ENCODE measurements around the gene ANKRD33B.

ANKRD33B gene

DNA sequence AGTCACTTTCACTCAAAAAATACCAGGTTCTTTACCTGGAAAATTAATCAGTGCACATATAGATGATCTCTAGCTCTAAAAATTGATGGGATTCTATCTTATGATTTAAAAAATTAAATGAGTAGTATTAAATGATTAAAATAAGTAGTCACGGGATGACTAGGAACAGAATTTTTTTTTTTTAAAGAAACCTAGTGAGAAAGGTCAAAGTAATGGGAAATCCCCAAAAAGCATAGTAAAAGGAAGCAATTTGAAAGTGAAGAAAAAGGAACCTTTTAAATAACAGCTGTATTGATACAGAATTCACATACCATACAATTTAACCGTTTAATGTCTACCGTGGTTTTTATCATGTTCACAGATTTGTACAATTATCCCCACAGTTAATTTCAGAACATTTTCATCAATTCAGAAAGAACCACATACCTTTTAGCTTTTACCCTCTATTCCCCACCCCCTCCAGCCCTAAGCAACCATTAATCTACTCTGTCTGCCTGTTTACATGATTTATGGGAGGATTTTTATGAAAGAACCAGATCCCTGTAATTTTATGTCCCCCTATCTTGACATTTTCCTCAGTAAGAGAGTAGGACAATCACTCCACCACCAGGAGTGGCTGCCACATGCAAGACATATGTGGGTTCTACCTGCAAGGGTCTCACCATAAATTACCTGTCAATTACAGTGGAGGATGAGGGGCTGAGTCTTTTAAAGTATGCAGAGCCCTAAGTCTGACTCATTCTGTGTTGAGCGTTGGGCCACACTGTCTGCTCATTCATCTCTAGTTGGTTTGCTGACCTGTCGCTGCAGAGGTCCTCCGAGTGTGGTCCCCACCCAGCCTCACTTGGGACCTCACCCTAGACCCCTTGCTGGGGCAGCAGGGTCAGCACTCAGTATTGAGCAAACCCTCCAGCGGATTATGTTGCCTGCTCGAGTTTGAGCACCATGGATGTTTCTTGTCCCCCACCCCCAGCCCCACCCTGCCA lies 16.0 kb downstream of the ANKRD33B start:
- no peak for DNase-seq

DNA sequence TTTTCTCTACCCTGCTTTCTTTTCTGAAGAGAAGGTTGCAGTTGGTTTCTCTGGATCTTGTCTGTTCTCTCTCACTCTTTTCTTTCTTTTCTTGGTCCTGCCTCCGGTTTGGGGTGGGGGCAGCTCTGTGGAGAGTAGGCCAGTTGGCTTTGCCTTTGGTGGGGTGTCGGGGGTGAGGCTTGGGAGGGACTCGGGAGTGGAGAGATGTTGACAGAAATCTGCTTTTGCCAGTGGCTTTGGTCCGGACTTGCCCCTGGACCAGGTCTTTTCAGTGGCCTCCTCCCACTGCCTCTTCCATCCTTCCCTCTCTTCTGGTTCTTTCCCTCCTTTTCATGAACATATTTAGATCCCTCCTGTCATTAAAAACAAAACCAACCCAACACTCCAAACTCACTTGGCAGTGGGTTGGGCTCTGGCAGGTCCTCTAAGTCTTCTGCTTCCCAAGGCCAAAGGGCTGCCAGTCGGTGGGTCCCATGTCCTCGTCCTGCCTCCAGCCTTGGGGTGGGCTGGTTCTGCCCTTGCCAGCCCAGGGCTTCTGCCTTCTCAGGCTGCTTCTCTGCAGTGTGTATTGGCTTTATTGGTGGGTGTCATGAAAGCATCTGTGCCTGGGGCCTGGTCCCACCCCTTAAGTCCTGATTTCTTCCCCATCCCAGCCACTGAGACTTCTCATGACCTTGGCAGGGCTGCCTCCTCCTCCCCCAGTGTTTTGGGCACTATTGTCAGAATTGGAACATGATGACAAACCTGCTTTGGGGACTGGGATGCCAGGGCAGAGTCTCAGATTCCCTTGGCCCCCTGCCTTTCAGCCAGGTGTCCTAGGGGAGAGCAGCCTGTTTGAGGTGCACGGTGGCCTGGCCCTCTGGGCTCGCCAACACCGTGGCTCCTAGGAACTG lies 16.9 kb downstream of the ANKRD33B start:
- DNase-seq, result no peak

GRCh38 chr5:10581424-10581748 lies 17.5 kb downstream of the ANKRD33B start:
- DNase-seq, result no peak

DNA sequence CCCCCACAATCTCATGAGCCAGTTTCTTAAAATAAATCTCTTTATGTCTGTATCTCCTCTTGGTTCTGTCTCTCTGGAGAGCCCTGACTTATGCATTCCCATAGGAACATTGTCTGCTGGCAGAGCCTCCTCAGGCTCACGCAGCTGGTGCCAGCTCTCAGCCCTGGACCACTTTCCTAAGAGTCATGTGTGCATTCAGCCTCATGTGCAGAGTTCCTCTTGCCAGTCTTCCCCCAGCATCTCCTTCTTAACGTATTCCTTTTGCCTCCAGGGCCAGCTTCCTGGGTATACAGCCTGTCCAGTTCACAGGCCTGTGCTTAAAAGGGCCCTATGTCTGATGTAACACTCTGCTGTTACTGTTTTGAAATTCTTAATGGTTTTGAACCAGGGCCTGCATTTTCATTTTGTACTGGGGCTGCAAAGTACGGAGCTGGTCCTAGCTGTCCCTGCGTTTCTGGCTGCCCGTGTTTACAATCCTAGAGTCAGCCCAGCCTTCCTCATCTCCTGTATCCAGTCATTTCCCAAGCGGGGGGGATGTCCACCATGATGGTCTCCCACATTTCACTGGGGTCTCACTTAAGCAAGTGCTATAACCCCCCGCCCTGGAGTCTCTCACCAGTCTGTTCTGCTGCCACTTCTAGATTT lies 18.1 kb downstream of the ANKRD33B start:
- DNase-seq, result no peak

DNA sequence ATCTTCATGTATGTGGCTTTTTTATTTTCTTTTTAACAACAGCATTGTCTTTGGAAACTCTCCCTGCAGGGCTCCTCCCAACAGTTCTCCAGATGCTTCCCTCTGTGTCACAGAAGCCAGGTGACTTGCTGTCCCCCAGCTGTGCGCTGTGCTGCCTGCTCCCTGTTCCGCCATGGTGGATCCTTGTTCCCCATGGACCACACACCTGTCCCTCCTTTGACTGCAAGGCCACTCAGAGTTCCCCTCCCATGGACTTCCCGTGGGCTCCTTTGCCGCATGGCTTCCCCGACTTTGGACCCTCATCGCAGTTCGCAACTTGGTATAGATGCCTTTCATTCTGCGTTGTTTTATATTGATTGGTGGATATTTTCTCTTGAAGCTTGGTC lies 18.6 kb downstream of the ANKRD33B start:
- no peak for DNase-seq

GRCh38 chr5:10583663-10584572 lies 20.0 kb downstream of the ANKRD33B start:
- DNase-seq, result no peak

DNA sequence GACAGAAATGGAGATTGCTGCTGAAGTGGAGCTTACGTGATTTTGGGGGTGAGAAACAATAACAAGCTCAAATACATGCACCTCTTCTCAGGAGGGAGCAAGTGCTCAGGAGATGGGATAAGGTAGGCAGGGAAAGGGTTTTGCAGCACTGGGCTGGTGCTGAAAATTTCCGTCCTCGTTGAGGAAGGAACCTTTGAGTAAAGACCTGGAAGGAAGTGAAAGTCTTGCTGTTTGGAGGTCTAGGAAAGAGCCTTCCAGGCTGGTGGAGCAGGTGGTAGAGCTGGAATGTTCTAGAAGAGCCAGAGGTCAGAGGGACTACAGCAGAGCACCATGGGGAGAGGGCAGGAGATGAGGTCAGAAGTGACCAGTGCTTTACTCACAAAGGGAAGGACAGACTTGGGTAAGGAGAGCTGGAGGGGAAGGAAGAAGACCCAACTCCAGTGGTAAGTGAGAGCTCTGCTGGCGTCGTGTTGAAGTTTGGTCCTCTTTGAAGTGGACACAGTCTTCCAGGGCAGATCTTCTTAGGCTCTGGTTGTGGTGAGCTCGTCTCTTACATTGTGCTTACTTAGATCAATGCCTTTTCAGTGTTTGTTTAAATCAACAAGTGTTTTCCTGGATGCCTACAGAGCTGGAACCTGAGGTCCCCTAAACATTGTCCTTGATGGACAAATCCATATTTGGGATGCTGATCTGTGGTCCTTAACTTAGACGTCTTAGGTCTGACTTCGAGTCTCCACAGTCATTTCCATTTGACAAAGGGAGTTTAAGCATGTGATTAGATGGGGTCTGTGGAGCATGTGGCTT lies 21.0 kb downstream of the ANKRD33B start:
- DNase-seq, result no peak

DNA sequence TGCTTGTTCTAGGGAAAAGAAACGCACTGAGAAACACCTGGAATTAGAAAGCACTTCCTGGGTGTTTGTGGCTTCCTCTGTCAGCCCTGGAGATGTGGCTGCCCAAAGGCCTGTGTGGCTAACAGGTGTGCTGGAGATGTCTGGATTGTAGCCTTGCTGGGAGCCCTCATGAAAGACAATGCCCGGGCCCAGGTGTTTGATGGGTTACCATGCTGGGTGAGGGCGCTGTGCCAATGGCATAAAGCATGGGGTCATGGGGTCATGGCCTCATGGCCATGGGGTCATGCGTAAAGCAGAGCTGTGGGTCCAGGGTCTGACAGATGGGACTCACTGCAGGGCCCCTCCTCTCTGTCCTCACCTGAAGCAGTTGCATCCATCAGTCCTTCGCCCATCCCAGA lies 21.6 kb downstream of the ANKRD33B start:
- DNase-seq, result no peak

GRCh38 chr5:10586008-10586407 lies 22.1 kb downstream of the ANKRD33B start:
- DNase-seq, result no peak

GRCh38 chr5:10586555-10586954 lies 22.7 kb downstream of the ANKRD33B start:
- no peak for DNase-seq

DNA sequence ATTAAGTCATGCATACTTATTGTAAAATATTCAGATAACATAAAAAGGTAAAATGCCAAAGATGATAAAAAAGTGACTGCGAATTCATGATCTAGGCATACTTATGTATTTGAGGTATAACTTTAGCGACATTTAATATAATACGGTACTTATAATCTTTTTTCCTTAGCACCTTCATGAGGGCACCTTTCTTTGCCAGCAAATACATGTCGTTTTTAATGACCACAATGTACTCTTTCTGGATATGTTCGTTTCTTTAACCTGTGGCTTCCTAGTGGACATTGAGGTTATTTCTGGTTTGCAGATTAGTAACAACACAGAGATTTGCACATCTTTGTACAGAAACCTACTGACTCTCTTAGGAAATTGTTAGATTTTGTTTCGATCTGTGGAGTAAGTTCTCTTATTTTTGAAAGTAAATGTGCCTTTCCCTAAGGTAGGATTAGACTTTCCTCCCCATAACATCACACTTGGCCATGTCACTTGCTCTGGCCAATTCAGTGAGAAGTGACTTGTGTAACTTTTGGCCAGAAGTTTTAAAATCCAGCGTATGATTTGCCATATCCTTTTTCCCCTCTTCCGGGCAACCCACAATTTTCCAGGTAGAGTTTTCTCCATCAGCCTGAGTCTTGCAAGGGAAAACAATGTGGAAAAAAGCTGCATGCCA lies 24.4 kb downstream of the ANKRD33B start:
- no peak for DNase-seq

DNA sequence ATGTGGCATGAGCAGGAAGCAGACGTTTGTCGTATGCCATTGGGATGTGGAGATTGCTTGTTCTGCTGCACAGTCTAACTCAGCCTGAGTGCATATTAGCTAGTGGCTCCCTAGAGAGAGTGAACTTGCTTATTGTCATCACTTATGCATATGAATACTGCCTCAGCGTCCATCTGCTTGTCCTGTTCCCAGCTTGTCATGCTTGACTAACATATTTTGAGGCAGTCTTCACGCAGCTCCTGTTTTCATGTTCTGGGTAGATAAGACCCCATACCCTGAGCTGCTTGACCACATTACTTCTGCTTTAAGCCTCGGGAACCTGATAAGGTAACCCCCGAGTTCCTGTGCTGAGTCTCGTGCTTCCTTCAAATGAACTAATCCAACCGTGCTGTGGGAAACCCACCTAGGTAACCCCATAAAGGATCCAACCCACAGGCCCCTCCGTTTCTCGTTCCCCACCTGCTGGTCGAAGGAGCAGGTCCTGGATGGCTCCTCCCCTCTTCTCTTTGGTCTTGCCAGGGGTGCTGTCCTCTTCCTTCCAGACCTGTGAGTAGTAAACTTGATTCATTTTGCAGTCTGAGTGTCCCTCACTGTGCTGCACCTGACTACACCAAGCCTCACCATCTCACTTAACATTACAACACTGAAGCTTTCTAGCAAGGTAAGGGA lies 25.0 kb downstream of the ANKRD33B start:
- DNase-seq, result no peak

GRCh38 chr5:10590226-10590999 lies 26.5 kb downstream of the ANKRD33B start:
- no peak for DNase-seq

GRCh38 chr5:10591159-10591558 lies 27.3 kb downstream of the ANKRD33B start:
- DNase-seq, result no peak

DNA sequence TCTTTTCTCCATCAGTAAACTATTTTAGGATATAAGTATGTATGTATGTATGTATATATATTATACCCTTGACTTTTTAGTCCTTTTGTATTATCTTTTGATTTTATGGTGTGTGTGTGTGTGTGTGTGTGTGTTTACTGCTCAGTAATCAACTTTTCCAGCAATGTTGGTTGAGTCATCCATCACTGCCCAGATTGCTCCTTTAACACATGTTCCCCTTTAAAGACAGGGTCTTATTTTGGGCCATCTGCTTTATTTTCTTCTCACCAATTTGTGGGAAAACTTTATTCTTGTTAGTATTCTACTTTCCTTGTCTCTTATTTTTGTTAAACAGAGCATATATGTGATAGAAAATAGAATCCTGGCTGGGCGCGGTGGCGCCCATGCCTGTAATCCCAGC lies 28.1 kb downstream of the ANKRD33B start:
- no peak for DNase-seq

- no peak for DNase-seq
Observed at GRCh38 chr5:10592601-10593000, 28.7 kb downstream of the ANKRD33B start.

- DNase-seq, result no peak
Observed at GRCh38 chr5:10593531-10594181, 29.8 kb downstream of the ANKRD33B start.

- DNase-seq, result no peak
Observed at GRCh38 chr5:10594591-10595210, 30.8 kb downstream of the ANKRD33B start.
